GM23338 (cell line): ENCODE results near the gene PKD1. TPM values are rescaled to one million over a fixed set of nuclear protein-coding genes. Genes with fewer than 3 reads are reported as not detected.
A peak's percentile ranks its signal among the peaks of the same experiment; 100 is the strongest.

ENCODE experiments used
- ATAC-seq: fragments of 200-7000 bp; cut with Tn5 transposase; 3 replicates; pipeline ENCODE4 v1.9.1; 2020
- DNase-seq: peaks from one replicate; pipeline ENCODE4 v3.0.0-alpha.2; 2015; ENCODE audit warnings: low spot score
- H2AFZ ChIP-seq: fragments of 200-600 bp; sonication (generic); 2 replicates; pipeline ENCODE4 v1.8.0; 2016; ENCODE audit warnings: antibody characterized with exemption, mild to moderate bottlenecking, moderate library complexity
- H3F3A ChIP-seq: fragments of 200-600 bp; sonication (generic); replicated peaks from 2 replicates; pipeline ENCODE4 v1.8.0; 2017; ENCODE audit warnings: antibody characterized with exemption, mixed run types, low read depth
- H3K27ac ChIP-seq: fragments of 200-600 bp; sonication (generic); 2 replicates; pipeline ENCODE4 v1.6.1; 2016; ENCODE audit warnings: low read depth
- H3K27me3 ChIP-seq: fragments of 200-600 bp; sonication (generic); 2 replicates; pipeline ENCODE4 v1.8.0; 2016; ENCODE audit warnings: mild to moderate bottlenecking, mixed run types, moderate library complexity; ENCODE audit not compliant: insufficient read depth
- H3K36me3 ChIP-seq: fragments of 200-600 bp; sonication (generic); 2 replicates; pipeline ENCODE4 v1.8.0; 2016; ENCODE audit warnings: mild to moderate bottlenecking; ENCODE audit not compliant: insufficient read depth
- H3K4me1 ChIP-seq: fragments of 200-600 bp; sonication (generic); 2 replicates; pipeline ENCODE4 v1.8.0; 2016; ENCODE audit warnings: mild to moderate bottlenecking, moderate library complexity; ENCODE audit not compliant: insufficient read depth
- H3K4me2 ChIP-seq: fragments of 200-600 bp; sonication (generic); 2 replicates; pipeline ENCODE4 v1.7.1; 2017; ENCODE audit warnings: mixed run types
- H3K4me3 ChIP-seq: fragments of 200-600 bp; sonication (generic); 2 replicates; pipeline ENCODE4 v1.6.1; 2016; ENCODE audit warnings: mixed run types
- H3K79me2 ChIP-seq: fragments of 200-600 bp; sonication (generic); replicated peaks from 2 replicates; pipeline ENCODE4 v1.8.0; 2017; ENCODE audit warnings: mild to moderate bottlenecking; ENCODE audit not compliant: insufficient read depth
- H3K9me2 ChIP-seq: fragments of 200-600 bp; sonication (generic); 2 replicates; pipeline ENCODE4 v1.8.0; 2017; ENCODE audit not compliant: insufficient read depth
- H4K20me1 ChIP-seq: fragments of 200-600 bp; sonication (generic); replicated peaks from 2 replicates; pipeline ENCODE4 v1.8.0; 2017; ENCODE audit warnings: mild to moderate bottlenecking; ENCODE audit not compliant: insufficient read depth
- H3K27ac Mint-ChIP-seq: 2 replicates; pipeline ENCODE4 v1.8.0; 2020; ENCODE audit warnings: inconsistent platforms, mild to moderate bottlenecking, moderate library complexity, mixed read lengths
- H3K27me3 Mint-ChIP-seq: 3 replicates; pipeline ENCODE4 v1.8.0; 2022; ENCODE audit warnings: low read depth, mild to moderate bottlenecking, moderate library complexity, mixed read lengths, inconsistent platforms; ENCODE audit not compliant: insufficient read depth, poor library complexity
- H3K36me3 Mint-ChIP-seq: 3 replicates; pipeline ENCODE4 v1.8.0; 2021; ENCODE audit warnings: low read depth, mild to moderate bottlenecking, inconsistent platforms, moderate library complexity, mixed read lengths
- H3K4me1 Mint-ChIP-seq: 3 replicates; pipeline ENCODE4 v1.8.0; 2020; ENCODE audit warnings: mild to moderate bottlenecking, inconsistent platforms, mixed read lengths
- H3K4me3 Mint-ChIP-seq: 3 replicates; pipeline ENCODE4 v1.8.0; 2021; ENCODE audit warnings: moderate library complexity, mild to moderate bottlenecking, inconsistent platforms, mixed read lengths
- H3K9me3 Mint-ChIP-seq: 3 replicates; pipeline ENCODE4 v1.8.0; 2020; ENCODE audit warnings: moderate library complexity, mild to moderate bottlenecking, inconsistent platforms, mixed read lengths
- CREB1 ChIP-seq: fragments of 250-450 bp; sonication (Bioruptor Pico); IDR thresholded peaks from 2 replicates; pipeline ENCODE4 v1.5.0; 2020; ENCODE audit warnings: low read depth, mild to moderate bottlenecking, moderate library complexity
- CTCF ChIP-seq, 2 experiments: fragments of 200-600 bp in 1 of 2; sonication (generic) in 1 of 2; conservative IDR thresholded peaks; 2 replicates each; pipeline versions ENCODE4 v1.5.1 to v1.6.1; 2016 to 2017; ENCODE audit warnings: antibody characterized with exemption in 2 of 2, low read depth in 2 of 2, mild to moderate bottlenecking in 2 of 2, moderate library complexity in 1 of 2
- ETS1 ChIP-seq: IDR thresholded peaks from 2 replicates; pipeline ENCODE4 v1.6.1; 2016; ENCODE audit warnings: antibody characterized with exemption
- EZH2 ChIP-seq: fragments of 200-600 bp; sonication (generic); IDR thresholded peaks from one replicate; pipeline ENCODE4 v1.8.0; 2017; ENCODE audit warnings: antibody characterized with exemption, mild to moderate bottlenecking, low read depth; ENCODE audit not compliant: unreplicated experiment
- EZH2phosphoT487 ChIP-seq: fragments of 200-600 bp; sonication (generic); IDR thresholded peaks from one replicate; pipeline ENCODE4 v1.8.1; 2018; ENCODE audit warnings: antibody characterized with exemption; ENCODE audit not compliant: unreplicated experiment
- JUNB ChIP-seq: IDR thresholded peaks from one replicate; pipeline ENCODE4 v1.6.1; 2016; ENCODE audit warnings: antibody characterized with exemption; ENCODE audit not compliant: unreplicated experiment
- NANOG ChIP-seq: IDR thresholded peaks from 2 replicates; pipeline ENCODE4 v1.6.1; 2016; ENCODE audit warnings: antibody characterized with exemption, borderline replicate concordance
- POLR2AphosphoS5 ChIP-seq: IDR thresholded peaks from 2 replicates; pipeline ENCODE4 v1.6.1; 2016; ENCODE audit warnings: antibody characterized with exemption, low read depth
- REST ChIP-seq: IDR thresholded peaks from one replicate; pipeline ENCODE4 v1.6.1; 2018; ENCODE audit warnings: antibody characterized with exemption; ENCODE audit not compliant: unreplicated experiment
- STAT1 ChIP-seq: IDR thresholded peaks from one replicate; pipeline ENCODE4 v1.6.1; 2016; ENCODE audit warnings: antibody characterized with exemption; ENCODE audit not compliant: unreplicated experiment
- ZNF114 ChIP-seq: fragments of 250-450 bp; sonication (Bioruptor Pico); IDR thresholded peaks from 2 replicates; pipeline ENCODE4 v1.5.0; 2020; ENCODE audit warnings: mild to moderate bottlenecking, moderate library complexity
- ZNF331 ChIP-seq: fragments of 250-450 bp; sonication (Bioruptor Pico); IDR thresholded peaks from 2 replicates; pipeline ENCODE4 v1.5.0; 2020; ENCODE audit warnings: low read depth, mild to moderate bottlenecking, moderate library complexity
- ZNF462 ChIP-seq: fragments of 250-450 bp; sonication (Bioruptor Pico); IDR thresholded peaks from 2 replicates; pipeline ENCODE4 v1.5.0; 2020; ENCODE audit warnings: mild to moderate bottlenecking, moderate library complexity
- polyA plus RNA-seq: library from polyadenylated mRNA; unstranded; fragments of >200 nt; fragmentation: Nextera tagmentation; extraction: Ambion mirVana; gene quantifications from 2 replicates; pipeline ENCODE4 v1.2.1, GENCODE V29; 2016
- total RNA-seq: library from RNA; depleted of rRNA; stranded (reverse); fragments of >200 nt; shearing (Covaris generic); gene quantifications from 2 replicates; pipeline ENCODE4 v1.2.3, GENCODE V29; 2014

PKD1 gene
- total and polyA plus RNA-seq, 2 experiments from 2014 or later: 21.1 to 107 TPM

GRCh38 chr16:2148714-2149629, 13.3 kb upstream of the PKD1 start:
- peak overlapping the region; percentile 100 for H3K4me2 ChIP-seq
- H3K79me2 ChIP-seq: peaks cover 16% of the 10 kb centered on the region
- Mint-ChIP-seq H3K4me1 (peaks cover 28% of the 10 kb centered on the region), H3K27me3 (peaks cover 54% of the 10 kb centered on the region), H3K9me3 (peaks cover 8% of the 10 kb centered on the region; the same call in 1 of the 3 replicates), H3K36me3 (peaks cover 30% of the 10 kb centered on the region), H3K4me3 (peak overlapping the region; percentile 75), H3K27ac (no peak overlapping the region)
- H3K4me1 ChIP-seq: peaks cover 32% of the 10 kb centered on the region
- peaks cover 54% of the 10 kb centered on the region for H3F3A ChIP-seq
- H4K20me1 ChIP-seq: peaks cover 25% of the 10 kb centered on the region
- no peaks in the 10 kb centered on the region for H3K9me2 ChIP-seq
- DNase-seq (peak; percentile 58), ATAC-seq (no peak)
- no peak for TF ChIP-seq ZNF462 (CRISPR knock-in tag)
- no peak for TF ChIP-seq EZH2phosphoT487
- TF ChIP-seq CREB1 (CRISPR knock-in tag): no peak
- no peak for TF ChIP-seq ZNF114 (CRISPR knock-in tag)
- TF ChIP-seq JUNB: no peak
- TF ChIP-seq REST: no peak
- TF ChIP-seq STAT1: no peak
- no peak for TF ChIP-seq ETS1
- no peak for TF ChIP-seq POLR2AphosphoS5
- TF ChIP-seq CTCF (conservative IDR thresholded peaks at IDR 0.05; ENCODE audit: low read depth in 2 of 2): no peak
- no peak for TF ChIP-seq EZH2
- no peak for TF ChIP-seq NANOG
- no peak for TF ChIP-seq ZNF331 (CRISPR knock-in tag)
- peak overlapping the region; percentile 79 for H3K4me3 ChIP-seq
- no peak overlapping the region for H2AFZ ChIP-seq
- H3K27me3 ChIP-seq: peaks cover 9% of the 10 kb centered on the region; the same call in 1 of the 2 replicates
- H3K36me3 ChIP-seq: peaks cover 12% of the 10 kb centered on the region; the same call in 1 of the 2 replicates
- H3K27ac ChIP-seq: no peak overlapping the region
